ENCODE measurements around the gene ROR2. TPM values are rescaled to one million over a fixed set of nuclear protein-coding genes. Genes with fewer than 3 reads are reported as not detected.

ROR2 gene
- total and polyA plus RNA-seq, 2 of the 13 experiments (the other 11 are each of a cell fraction or from before 2014, with no cell fraction given), result not detected

DNA sequence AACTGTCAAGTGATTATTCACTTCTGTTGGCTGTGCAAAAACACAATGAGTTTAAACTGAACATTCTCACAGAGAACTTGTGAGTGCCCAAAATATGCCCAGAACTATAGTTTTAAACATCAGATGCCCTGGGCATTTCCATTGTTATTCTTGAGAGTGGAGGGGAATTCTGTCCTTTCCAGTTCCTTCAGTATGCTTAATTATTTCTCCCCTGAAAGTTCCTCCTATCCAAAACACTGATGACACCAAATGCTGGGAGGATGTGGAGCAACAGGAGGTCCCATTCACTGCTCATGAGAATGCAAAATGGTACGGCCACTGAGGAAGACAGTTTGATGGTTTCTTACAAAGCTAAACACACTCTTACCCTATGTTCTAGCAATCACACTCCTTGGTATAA, 55.5 kb downstream of the ROR2 start:
- WGBS (ENCODE audit: low lambda C conversion rate), result 0% methylated on average over 1 of the region's 1 CpG
- TF ChIP-seq ZNF335 (CRISPR knock-in tag; IDR thresholded peaks at IDR 0.05) (no peak), MEIS2 (CRISPR knock-in tag; IDR thresholded peaks at IDR 0.05) (no peak)
- TF ChIP-seq, protein P1, sequence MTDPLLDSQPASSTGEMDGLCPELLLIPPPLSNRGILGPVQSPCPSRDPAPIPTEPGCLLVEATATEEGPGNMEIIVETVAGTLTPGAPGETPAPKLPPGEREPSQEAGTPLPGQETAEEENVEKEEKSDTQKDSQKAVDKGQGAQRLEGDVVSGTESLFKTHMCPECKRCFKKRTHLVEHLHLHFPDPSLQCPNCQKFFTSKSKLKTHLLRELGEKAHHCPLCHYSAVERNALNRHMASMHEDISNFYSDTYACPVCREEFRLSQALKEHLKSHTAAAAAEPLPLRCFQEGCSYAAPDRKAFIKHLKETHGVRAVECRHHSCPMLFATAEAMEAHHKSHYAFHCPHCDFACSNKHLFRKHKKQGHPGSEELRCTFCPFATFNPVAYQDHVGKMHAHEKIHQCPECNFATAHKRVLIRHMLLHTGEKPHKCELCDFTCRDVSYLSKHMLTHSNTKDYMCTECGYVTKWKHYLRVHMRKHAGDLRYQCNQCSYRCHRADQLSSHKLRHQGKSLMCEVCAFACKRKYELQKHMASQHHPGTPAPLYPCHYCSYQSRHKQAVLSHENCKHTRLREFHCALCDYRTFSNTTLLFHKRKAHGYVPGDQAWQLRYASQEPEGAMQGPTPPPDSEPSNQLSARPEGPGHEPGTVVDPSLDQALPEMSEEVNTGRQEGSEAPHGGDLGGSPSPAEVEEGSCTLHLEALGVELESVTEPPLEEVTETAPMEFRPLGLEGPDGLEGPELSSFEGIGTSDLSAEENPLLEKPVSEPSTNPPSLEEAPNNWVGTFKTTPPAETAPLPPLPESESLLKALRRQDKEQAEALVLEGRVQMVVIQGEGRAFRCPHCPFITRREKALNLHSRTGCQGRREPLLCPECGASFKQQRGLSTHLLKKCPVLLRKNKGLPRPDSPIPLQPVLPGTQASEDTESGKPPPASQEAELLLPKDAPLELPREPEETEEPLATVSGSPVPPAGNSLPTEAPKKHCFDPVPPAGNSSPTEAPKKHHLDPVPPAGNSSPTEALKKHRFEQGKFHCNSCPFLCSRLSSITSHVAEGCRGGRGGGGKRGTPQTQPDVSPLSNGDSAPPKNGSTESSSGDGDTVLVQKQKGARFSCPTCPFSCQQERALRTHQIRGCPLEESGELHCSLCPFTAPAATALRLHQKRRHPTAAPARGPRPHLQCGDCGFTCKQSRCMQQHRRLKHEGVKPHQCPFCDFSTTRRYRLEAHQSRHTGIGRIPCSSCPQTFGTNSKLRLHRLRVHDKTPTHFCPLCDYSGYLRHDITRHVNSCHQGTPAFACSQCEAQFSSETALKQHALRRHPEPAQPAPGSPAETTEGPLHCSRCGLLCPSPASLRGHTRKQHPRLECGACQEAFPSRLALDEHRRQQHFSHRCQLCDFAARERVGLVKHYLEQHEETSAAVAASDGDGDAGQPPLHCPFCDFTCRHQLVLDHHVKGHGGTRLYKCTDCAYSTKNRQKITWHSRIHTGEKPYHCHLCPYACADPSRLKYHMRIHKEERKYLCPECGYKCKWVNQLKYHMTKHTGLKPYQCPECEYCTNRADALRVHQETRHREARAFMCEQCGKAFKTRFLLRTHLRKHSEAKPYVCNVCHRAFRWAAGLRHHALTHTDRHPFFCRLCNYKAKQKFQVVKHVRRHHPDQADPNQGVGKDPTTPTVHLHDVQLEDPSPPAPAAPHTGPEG (CRISPR knock-in tag; IDR thresholded peaks at IDR 0.05), result no peak
- TF ChIP-seq, protein P2, sequence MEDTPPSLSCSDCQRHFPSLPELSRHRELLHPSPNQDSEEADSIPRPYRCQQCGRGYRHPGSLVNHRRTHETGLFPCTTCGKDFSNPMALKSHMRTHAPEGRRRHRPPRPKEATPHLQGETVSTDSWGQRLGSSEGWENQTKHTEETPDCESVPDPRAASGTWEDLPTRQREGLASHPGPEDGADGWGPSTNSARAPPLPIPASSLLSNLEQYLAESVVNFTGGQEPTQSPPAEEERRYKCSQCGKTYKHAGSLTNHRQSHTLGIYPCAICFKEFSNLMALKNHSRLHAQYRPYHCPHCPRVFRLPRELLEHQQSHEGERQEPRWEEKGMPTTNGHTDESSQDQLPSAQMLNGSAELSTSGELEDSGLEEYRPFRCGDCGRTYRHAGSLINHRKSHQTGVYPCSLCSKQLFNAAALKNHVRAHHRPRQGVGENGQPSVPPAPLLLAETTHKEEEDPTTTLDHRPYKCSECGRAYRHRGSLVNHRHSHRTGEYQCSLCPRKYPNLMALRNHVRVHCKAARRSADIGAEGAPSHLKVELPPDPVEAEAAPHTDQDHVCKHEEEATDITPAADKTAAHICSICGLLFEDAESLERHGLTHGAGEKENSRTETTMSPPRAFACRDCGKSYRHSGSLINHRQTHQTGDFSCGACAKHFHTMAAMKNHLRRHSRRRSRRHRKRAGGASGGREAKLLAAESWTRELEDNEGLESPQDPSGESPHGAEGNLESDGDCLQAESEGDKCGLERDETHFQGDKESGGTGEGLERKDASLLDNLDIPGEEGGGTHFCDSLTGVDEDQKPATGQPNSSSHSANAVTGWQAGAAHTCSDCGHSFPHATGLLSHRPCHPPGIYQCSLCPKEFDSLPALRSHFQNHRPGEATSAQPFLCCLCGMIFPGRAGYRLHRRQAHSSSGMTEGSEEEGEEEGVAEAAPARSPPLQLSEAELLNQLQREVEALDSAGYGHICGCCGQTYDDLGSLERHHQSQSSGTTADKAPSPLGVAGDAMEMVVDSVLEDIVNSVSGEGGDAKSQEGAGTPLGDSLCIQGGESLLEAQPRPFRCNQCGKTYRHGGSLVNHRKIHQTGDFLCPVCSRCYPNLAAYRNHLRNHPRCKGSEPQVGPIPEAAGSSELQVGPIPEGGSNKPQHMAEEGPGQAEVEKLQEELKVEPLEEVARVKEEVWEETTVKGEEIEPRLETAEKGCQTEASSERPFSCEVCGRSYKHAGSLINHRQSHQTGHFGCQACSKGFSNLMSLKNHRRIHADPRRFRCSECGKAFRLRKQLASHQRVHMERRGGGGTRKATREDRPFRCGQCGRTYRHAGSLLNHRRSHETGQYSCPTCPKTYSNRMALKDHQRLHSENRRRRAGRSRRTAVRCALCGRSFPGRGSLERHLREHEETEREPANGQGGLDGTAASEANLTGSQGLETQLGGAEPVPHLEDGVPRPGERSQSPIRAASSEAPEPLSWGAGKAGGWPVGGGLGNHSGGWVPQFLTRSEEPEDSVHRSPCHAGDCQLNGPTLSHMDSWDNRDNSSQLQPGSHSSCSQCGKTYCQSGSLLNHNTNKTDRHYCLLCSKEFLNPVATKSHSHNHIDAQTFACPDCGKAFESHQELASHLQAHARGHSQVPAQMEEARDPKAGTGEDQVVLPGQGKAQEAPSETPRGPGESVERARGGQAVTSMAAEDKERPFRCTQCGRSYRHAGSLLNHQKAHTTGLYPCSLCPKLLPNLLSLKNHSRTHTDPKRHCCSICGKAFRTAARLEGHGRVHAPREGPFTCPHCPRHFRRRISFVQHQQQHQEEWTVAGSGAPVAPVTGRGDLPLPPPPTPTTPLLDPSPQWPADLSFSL (CRISPR knock-in tag; IDR thresholded peaks at IDR 0.05), result no peak
- intact Hi-C loops (cut with micrococcal nuclease; ENCODE audit: unreplicated experiment), result no loop called here
- in situ Hi-C loops (cut with HindIII; ENCODE audit: extremely low pct_ligation_motif_present, low pct_unique_long_range_greater_than_20kb), result no loop called here
- FAIRE-seq (no peak), DNase-seq (ENCODE audit: low spot score) (no peak), ATAC-seq (no peak)
- no TSS peak for BruUV-seq (replicated peaks)
- Histone ChIP-seq H3K9me3 (ENCODE audit: low read length) (no peaks in the 10 kb centered on the region), H2AFZ (ENCODE audit: low read length) (no peak overlapping the region), H3K27ac (ENCODE audit: extremely low read length, insufficient read depth, low read length) (no peak overlapping the region), H3K79me2 (ENCODE audit: insufficient read depth, low read length) (no peaks in the 10 kb centered on the region), H4K20me1 (ENCODE audit: insufficient read depth, low read length) (no peaks in the 10 kb centered on the region), H3K4me3 (replicated peaks in 1 of 3; ENCODE audit: insufficient read depth in 1 of 3, low read depth in 2 of 3, low read length in 3 of 3) (no peak overlapping the region), H3K4me2 (ENCODE audit: low read depth, low read length) (no peak overlapping the region), H3K36me3 (replicated peaks in 1 of 2; ENCODE audit: control insufficient read depth in 1 of 2, insufficient read depth in 2 of 2, low read length in 2 of 2) (no peaks in the 10 kb centered on the region), H3K27me3 (ENCODE audit: control insufficient read depth in 1 of 2, insufficient read depth in 2 of 2, low read length in 2 of 2) (peaks cover 0 to 18% of the 10 kb centered on the region in 2 experiments; a peak in 4 of 5 replicates), H3K4me1 (ENCODE audit: insufficient read depth, low read length) (peaks cover 12% of the 10 kb centered on the region), H3K9ac (ENCODE audit: insufficient read depth, low read depth, low read length) (no peak overlapping the region)
- POLR2A ChIA-PET, result no interaction called here
- CTCF ChIA-PET (ENCODE audit: low intra/inter-chr PET ratio, low total read pairs), result no interaction called here
